Loucy (cell line): ENCODE measurements around the gene CARD6.

Experiments
- EZH2phosphoT487 ChIP-seq: fragments of 200-600 bp; IDR thresholded peaks from 2 replicates; pipeline ENCODE4 v1.6.1; 2018; ENCODE audit warnings: antibody characterized with exemption, mild to moderate bottlenecking, moderate library complexity, borderline replicate concordance
- TF ChIP-seq, protein P1 (sequence below): fragments of 200-600 bp; sonication (generic); conservative IDR thresholded peaks from 2 replicates; pipeline ENCODE4 v1.5.1; 2014; ENCODE audit warnings: mild to moderate bottlenecking, antibody characterized with exemption, low read length

DNA sequence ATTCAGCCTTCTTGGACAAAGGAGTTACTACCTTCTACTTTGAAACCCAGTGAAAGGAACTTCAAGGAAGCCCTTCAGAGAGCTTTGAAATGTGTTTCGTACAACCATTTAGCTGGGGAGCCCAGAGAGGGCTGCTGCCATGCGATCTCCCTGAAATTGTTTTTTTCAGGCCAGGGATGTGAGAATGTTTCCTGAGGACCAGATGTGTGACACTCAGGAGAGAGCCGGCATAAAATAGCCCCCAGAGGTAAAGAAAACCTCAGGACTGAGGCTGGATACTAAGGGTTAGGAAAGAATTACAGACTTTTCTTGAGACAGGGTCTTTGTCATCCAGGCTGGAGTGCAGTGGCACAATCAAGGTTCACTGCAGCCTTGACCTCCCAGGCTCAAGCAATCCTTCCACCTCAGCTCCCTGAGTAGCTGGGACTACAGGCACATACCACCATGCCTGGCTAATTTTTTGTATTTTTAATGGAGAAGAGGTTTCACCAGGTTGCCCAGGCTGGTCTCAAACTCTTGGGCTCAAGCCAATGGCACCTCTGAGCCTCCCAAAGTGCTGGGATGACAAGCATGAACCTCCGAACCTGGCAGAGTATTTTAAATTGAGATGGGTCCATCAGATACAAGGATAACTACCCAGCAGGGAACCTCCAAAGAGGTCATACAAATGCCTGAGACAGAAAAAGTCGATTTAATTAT lies 14.5 kb upstream of the CARD6 start:
- TF ChIP-seq, protein P1, sequence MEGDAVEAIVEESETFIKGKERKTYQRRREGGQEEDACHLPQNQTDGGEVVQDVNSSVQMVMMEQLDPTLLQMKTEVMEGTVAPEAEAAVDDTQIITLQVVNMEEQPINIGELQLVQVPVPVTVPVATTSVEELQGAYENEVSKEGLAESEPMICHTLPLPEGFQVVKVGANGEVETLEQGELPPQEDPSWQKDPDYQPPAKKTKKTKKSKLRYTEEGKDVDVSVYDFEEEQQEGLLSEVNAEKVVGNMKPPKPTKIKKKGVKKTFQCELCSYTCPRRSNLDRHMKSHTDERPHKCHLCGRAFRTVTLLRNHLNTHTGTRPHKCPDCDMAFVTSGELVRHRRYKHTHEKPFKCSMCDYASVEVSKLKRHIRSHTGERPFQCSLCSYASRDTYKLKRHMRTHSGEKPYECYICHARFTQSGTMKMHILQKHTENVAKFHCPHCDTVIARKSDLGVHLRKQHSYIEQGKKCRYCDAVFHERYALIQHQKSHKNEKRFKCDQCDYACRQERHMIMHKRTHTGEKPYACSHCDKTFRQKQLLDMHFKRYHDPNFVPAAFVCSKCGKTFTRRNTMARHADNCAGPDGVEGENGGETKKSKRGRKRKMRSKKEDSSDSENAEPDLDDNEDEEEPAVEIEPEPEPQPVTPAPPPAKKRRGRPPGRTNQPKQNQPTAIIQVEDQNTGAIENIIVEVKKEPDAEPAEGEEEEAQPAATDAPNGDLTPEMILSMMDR: no peak
- TF ChIP-seq EZH2phosphoT487: no peak
